A172 (cell line): ENCODE results near the gene ZKSCAN7. TPM values are rescaled to one million over a fixed set of nuclear protein-coding genes. Genes with fewer than 3 reads are reported as not detected.
"Not testable (repeated sequence)": the region's sequence is repeated elsewhere in the genome, so short reads cannot be mapped to it uniquely, and the experiment has no call there.

Experiments used
- DNase-seq: peaks from one replicate; pipeline ENCODE4 v3.0.0-alpha.2; 2015; ENCODE audit warnings: low spot score
- total RNA-seq: library from RNA; depleted of rRNA; stranded (reverse); fragments of >200 nt; shearing (Covaris generic); gene quantifications from 2 replicates; pipeline ENCODE4 v1.2.3, GENCODE V29; 2014; rRNA removed

Gene ZKSCAN7
- total RNA-seq: not detected in 2 replicates

DNA sequence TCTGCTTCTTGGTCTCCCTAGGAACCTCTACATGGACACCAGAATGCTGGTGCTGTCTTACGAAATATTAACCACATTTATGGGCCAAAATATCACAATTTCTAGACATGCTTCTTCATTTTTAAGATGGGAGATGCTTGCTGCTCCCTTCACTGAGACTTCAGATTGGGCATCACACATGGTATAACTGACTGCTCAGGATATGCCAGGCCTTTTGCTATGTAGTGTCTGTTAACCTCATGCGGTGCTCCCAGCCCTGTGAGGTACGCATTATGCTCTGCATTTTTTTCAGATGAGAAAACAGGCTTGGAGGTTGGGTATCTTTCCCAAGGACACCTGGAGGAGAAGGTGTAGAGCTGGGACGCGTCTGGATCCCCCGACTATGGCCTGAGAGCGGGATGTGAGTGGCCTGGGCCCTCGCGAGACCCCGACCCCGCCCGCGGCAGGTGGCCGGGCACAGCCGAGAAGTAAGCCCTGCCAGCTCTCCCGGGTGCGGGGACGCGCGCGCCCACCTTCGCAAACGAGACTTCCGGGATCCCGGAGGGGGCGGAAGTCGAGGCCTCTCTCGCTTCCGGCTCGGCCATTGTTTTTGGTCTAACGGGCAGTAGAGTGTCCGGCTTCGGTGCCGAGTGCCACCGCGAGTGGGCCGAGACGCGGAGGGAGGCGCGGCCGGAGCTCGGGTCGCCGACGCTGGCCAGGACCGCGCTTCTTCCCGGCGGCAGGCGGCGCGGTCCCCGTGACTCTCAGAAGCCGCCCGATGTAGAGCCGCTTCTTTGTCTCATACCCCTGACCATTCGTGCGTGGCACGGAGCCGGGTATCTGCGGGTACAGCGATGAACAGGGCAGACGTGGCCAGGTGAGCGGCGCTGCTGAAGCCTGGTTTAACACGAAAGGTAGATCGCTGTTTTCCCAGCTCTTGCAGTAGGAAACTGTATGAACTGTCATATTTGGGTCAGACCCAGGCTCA is at the start of gene ZKSCAN7:
Gene ZKSCAN7, plus strand, starts transcription at position 568 of the 967 bp plus-strand sequence. CDS start 1,855 bp downstream, outside the sequence.
- no peak for DNase-seq

DNA sequence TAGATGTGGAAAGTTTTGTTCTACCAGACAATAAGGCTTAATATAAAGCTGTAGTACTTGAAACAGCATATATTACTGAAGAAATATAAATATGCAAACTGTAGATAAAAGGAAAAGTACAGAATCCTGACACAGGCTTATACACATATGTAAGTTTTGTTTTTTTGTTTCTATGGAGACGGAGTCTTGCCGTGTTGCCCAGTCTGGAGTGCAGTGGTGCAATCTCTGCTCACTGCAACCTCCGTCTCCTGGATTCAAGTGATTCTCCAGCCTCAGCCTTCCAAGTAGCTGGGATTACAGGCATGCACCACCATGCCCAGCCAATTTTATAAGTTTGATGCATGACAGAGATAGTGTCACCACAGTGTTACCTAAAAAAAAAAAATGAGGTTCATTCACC is 48.4 kb upstream of the ZKSCAN7 start:
- DNase-seq: no peak

DNA sequence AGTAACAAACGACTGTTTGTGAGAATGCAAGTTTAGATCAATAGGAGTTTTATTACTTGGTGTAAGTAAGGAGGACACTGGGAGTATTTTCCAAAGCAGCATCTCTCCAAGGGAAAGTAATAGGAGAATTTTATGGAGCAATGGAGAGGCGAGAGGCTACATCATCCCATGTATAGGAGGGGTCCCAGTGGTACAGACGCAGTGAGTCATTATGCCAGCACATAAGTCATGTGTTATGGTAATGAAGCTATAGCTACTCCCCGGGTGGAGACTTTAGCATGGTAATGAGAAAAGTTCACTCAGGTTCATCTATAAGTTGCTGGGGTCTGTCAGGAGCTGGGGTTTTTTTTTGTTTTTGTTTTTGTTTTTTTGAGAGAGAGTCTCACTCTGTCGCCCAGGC is 48.0 kb upstream of the ZKSCAN7 start:
- DNase-seq: no peak

DNA sequence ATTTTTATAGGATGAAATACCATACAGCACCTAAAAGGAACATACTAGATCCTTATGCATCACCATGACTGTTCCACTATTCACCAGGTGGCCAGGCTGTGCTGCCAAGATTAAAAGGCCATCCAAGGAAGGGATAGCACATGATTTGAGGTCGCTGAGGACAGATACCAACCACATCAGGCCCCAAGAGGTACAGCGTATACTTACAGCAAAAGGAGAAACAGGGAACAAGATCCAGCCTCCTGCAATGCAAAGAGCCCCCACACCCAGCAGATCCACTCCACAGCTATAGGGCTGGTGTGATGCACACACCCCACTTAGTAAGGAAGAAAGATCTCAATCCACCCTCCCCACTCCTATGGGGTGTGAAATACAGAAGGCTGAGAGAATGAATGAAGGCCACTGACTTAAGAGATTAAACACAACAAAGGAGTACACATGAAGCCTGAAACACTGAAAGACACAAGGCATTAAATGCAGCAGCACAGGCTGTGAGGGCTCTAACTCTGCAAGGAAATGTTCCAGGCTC is 45.5 kb upstream of the ZKSCAN7 start:
- DNase-seq: peak; percentile 3

DNA sequence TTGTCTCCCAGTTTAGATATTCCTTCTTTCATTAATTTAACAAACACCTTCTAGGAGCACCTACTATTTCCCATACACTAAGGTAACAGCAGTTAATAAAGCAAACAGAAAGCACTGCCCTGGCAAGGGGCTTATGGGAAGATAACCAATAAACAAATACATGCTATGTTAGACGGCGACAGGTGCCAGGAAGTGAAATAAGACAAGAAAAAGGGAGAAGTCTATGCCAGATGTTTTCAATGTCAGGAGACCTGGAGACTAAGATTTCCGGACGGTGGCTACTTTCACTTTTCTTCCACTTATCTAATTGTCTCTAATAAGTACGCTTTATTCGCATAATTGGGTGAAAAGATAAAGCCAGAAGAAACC is 45.0 kb upstream of the ZKSCAN7 start:
- peak; percentile 22 for DNase-seq

DNA sequence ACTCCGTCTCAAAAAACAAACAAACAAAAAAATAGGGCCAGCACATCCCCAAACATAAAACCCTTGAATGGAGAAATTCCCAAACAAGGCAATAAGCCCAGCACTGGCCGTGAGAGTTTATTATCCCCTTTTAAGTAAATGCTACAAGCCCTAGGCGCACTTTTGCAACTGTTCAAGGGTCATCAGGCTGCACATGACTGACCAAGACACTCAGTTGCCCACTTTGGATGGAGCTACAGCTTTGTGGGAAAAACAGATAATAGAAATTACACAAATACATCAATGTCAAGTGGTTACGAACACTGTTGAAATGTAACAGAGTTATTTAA is 43.8 kb upstream of the ZKSCAN7 start:
- DNase-seq: no peak

DNA sequence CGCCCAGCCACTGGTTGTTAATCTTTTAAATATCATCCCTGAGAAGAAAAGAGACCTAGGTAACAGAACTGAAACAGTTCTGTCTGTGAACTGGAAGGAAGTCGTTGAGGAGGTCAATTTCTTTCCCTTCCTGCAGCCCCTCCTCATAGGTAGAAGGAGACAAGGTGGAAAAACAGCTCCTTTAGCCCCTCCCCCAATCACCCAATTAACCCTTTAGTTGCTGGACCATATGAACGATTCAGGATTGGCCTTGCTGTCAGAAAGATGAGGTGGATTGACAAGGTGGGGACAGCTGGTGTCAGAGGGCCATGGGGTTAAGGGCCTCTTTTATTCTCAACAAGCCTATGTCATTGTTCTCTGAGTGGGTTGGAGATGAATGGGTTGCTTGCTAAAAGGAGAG is 41.5 kb upstream of the ZKSCAN7 start:
- no peak for DNase-seq

DNA sequence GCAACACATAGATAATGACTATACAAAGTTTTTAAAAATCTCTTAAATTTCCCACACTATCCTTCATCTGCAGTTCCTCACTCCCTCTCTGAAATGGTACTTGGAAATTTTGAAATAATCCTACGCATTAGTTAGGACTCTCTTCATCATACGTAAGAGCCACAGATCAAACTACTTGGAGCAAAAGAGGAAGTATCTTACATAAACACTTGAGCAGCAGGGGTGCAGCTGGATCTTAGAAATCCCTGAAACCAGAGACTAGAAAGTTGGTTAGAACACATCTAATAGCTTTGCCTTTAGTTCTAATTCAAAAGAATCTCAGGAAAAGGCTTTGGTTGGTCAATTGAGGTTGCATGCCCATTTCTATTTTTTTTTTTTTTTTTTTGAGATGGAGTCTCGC is 38.8 kb upstream of the ZKSCAN7 start:
- DNase-seq: no peak

DNA sequence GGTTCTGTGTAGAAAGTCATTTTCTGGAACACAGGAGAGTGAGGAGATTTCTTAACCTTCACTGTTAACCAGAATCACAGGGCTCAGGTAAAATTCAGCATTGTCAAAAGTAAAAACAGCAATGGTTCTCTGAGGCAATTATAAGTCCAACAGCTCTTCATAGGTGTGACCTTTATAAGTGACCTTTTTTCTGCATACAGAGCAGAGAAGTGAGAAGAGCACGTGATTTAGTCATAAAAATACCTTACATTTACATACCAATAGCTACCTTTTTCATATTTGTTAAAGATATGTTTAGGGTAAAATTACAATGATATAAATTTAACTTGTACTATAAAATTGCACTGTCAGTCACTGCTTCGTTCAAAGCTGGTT is 36.2 kb upstream of the ZKSCAN7 start:
- DNase-seq: no peak

DNA sequence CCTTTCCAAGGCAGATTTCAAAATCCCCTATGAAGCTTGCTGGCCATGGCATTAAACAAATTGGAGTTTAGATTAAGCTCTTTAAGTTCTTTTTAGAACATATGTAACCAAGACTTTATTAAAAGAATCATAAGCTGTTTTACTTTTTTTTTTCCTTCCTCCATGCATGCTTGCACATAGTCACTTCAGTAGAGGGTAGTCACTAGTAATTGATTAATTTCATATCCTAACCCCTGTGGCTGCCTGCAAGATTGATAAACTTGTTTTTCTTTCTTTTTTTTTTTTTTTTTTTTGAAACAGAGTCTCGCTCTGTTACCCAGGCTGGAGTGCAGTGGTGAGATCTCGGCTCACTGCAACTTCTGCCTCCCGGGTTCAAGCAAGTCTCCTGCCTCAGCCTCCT is 33.3 kb upstream of the ZKSCAN7 start:
- DNase-seq: no peak

DNA sequence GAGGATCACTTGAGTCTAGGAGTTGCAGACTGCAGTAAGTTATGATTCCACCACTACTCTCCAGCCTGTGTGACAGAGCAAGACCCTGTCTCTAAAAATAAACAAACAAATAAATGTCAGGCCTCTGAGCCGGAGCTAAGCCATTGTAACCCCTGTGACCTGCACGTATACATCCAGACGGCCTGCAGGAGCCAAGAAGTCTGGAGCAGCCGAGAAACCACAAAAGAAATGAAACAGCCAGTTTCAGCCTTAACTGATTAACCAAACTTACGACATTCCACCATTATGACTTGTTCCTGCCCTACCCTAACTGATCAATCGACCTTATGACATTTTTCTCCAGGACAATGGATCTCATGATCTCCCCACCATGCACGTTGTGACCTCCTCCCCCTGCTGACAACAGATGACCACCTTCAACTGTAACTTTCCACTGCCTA is 32.5 kb upstream of the ZKSCAN7 start:
- no peak for DNase-seq

DNA sequence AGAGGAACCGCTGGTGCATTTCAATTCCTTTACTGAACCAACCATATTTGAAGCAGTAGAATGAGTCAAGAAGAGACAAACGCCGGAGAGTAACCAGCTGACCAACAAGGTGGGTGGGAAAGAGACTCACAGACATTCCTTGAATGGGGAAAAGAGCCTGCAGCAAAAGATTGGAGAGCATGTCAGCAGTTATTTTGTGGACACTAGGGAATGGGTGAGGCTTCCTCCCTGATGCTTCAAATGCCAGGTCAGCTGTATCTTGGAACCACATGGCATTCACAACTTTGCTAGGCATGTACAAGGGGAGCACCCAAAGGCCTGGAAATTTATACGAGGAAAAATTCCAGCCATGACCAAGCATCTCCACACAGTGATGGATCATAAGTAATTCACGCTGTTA is 29.9 kb upstream of the ZKSCAN7 start:
- DNase-seq: no peak

DNA sequence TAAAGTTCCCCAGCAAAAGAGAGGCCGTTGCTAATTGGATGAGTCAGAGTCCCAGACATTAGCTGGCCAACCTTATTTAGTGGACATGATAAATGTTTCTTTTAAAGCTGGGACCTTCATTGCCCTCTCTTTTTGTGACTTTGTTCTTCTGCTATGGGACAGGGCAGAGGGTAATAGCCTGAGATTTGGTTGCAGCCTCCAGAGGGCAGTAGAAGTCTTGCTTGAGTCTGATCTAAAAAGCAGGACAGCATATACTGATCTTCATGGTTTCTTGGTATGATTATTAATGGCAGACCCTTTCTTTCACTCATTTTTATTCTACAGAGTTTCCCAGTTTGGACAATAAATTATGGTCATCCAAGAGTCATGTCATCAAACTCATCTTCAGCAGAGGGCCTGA is 25.1 kb upstream of the ZKSCAN7 start:
- DNase-seq: no peak

DNA sequence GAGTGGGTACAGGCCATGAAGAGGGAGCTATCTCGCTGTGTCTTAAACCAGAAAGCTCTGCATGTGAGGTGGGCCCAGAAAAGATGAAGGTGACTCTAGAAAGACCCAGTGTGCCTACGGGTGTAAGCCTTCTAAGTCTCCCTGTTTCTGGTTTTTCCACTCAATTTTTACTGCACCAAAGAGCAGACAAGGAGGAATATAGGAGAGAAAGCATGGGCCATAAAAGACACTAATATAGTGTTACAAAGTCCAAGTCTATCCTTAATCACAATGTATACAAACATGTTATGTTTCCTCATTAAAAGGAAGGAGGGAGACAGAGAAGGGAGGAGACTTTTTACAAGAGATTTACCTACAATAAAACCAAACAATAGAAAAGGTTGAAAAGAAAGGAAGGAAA is 24.1 kb upstream of the ZKSCAN7 start:
- DNase-seq: no peak

DNA sequence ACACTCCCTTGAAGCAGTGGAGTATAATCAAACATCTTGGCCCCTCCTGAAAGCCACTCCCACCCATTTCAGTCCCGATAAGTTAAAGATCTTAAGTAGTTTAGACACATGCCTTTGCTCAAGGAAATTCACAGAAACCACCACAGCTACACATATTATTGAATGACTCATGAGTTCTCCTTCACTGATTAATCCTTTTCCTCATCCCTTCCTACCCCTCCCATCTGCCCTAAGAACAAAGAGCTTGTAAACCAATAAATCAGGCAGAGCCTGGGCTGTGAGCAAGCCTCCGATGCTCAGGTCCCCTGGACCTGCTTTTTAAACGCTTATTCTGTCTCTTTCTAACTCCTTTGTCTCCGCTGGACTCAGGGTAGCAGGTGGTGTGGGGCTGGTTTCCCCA is 20.3 kb upstream of the ZKSCAN7 start:
- peak; percentile 22 for DNase-seq

DNA sequence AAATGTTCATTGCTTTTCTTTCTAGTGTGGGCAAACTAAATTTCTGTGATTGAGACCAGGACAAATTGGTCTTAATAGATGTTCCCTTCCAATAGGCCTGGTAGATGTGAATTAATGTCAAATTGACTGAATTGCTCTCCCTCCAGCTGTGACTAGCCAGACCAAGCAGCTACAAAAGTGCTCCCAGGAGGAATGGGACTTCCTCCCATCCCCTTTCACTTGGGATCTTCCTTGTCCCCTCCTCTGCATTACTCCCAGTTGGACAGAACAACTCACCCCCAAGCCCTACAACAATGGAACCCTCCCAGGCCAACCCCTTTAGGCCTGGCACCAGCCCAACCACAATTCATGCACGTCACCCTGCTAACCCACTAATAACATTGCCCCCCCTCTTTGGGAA is 19.6 kb upstream of the ZKSCAN7 start:
- DNase-seq: no peak

DNA sequence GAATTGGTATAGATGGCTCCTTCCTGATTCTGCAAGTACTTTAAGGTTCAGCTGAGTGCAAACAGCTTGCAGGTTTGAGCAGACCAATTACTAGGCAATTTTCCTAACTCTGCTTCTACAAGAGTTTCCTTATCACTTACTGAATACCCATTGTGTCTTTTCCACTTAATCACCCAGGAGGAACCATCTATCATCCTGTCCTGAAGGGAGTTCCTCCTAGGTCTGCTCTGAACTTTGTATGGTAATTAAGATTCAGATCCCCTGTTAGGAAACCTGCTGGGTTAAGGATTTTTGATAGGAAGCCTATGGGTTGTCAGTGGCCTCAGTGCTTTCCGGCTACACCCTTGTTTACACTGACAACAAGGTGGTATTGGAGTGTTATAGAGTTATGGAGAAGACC is 10.2 kb upstream of the ZKSCAN7 start:
- DNase-seq: not testable (repeated sequence)

DNA sequence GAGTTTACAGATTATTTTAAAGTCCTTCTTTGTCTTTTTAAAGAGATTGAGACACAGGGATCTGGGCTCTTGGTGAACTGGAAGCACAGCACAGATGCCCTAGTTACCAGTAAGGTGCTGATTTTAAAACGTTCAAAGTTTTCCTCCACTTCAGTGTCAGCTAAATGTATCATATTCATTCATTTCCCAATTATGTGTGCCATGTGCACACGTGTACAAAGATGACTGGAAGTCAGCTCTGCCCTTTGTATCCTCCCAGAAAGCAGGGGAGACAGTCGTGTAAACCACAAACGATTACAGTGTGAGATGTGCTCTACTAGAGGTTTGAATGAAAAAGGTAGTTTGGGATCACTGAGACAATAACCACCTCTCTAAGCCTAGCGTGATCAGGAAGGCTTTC is 730 bp downstream of the ZKSCAN7 start:
- DNase-seq: no peak

DNA sequence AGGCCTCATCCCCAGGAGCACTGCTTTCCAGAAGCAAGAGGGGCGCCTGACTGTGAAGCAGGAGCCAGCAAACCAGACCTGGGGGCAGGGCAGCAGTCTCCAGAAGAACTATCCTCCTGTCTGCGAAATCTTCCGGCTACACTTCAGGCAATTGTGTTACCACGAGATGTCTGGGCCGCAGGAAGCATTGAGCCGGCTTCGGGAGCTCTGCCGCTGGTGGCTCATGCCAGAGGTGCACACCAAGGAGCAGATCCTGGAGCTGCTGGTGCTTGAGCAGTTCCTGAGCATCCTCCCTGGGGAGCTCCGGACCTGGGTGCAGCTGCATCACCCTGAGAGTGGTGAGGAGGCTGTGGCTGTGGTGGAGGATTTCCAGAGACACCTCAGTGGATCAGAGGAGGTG is 2.1 kb downstream of the ZKSCAN7 start:
- DNase-seq: no peak

DNA sequence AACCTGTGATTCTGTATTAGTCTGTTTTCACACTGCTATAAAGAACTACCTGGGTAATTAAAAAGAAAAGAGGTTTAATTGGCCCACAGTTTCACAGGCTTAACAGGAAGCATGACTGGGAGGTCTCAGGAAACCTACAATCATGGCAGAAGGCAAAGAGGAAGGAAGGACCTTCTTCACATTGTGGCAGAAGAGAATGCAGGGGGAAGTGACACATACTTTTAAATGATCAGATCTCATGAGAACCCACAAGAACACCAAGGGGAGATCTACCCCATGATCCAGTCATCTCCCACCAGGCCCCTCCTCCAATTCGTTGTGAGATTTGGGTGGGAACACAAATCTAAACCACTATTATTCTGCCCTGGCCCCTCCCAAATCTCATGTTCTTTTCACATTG is 6.1 kb downstream of the ZKSCAN7 start:
- no peak for DNase-seq

DNA sequence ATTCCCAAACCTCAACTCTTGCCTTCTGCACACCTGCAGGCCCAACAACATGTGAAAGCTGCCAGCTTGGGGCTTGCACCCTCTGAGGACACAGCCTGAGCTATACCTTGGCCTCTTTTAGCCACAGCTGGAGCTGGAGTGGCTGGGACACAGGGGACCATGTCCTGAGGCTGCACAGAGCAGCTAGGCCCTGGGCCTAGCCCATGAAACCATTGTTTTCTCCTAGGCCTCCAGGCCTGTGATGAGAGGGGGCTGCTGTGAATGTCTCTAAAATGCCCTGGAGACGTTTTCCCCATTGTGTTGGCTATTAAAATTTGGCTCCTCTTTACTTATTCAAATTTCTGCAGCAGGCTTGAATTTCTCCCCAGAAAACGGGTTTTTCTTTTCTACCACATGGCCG is 7.2 kb downstream of the ZKSCAN7 start:
- DNase-seq: no peak

DNA sequence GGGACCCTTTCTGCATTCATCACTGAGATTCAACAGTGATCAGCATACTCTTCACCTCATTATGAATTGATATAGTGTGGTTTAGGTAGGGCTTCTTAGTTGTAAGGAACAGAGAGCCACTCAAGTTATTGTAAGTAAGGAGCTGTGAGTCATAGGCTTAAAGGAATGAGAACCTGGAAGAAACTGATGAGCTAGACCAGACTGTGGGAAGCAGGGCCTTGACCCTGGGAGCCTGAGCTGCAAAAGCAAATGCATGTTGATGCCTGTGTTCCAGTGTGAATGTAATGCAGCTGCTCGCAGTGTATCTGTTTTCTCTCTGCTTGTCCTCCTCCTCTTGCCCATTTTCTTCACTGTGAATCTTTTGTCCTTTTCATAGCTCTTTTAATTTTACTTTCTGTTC is 13.6 kb downstream of the ZKSCAN7 start:
- no peak for DNase-seq

DNA sequence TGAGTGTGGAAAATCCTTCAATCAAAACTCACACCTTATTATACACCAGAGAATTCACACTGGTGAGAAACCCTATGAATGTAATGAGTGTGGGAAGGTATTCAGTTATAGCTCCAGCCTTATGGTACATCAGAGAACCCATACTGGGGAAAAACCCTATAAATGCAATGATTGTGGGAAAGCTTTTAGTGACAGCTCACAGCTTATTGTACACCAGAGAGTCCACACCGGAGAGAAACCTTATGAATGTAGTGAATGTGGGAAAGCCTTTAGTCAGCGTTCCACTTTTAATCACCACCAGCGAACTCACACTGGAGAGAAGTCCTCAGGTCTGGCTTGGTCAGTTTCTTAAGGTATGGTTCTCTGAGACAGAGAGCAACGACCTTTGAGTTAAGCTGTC is 16.0 kb downstream of the ZKSCAN7 start:
- no peak for DNase-seq

DNA sequence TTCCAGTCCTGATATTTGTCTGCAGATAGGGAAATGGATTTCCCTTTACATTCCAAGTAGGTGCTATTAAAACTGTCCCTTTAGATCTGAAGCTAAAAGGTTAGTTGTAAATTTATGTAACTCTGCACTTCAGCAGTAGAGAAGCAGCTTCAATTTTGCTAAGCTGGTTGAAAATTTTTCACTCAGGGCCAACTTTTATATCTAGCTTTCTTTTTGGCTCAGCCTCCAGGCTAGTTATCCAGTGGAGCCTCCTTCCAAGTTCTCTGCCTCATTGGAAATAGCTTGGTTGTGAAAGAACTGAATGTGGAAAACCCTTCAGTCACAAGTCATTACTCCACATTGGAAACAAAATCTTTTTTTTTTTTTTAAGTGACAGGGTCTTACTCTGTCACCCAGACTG is 21.6 kb downstream of the ZKSCAN7 start:
- DNase-seq: no peak
